ENCODE measurements around the gene CTSC.

Gene CTSC

GRCh38 chr11:88337181-88337986 is at the start of gene CTSC:
CTSC (minus strand) TSS chr11:88337736; CDS start chr11:88337672, 64 bp downstream.
- DNase-seq (ENCODE audit: low read depth): peak; percentile 89

- no peak for DNase-seq (ENCODE audit: low read depth)
Observed at GRCh38 chr11:88384669-88385005, 47.1 kb upstream of the CTSC start.

GRCh38 chr11:88384004-88384668 is 46.6 kb upstream of the CTSC start:
- DNase-seq (ENCODE audit: low read depth): no peak

GRCh38 chr11:88383447-88383846 is 45.9 kb upstream of the CTSC start:
- no peak for DNase-seq (ENCODE audit: low read depth)

- no peak for DNase-seq (ENCODE audit: low read depth)
Observed at GRCh38 chr11:88379130-88379529, 41.6 kb upstream of the CTSC start.

- no peak for DNase-seq (ENCODE audit: low read depth)
Observed at GRCh38 chr11:88378422-88379066, 41.0 kb upstream of the CTSC start.

GRCh38 chr11:88377646-88378045 is 40.1 kb upstream of the CTSC start:
- no peak for DNase-seq (ENCODE audit: low read depth)

GRCh38 chr11:88377144-88377543 is 39.6 kb upstream of the CTSC start:
- DNase-seq (ENCODE audit: low read depth): no peak

GRCh38 chr11:88375927-88376470 is 38.5 kb upstream of the CTSC start:
- no peak for DNase-seq (ENCODE audit: low read depth)

GRCh38 chr11:88370782-88371181 is 33.2 kb upstream of the CTSC start:
- DNase-seq (ENCODE audit: low read depth): no peak

GRCh38 chr11:88367310-88367709 is 29.8 kb upstream of the CTSC start:
- DNase-seq (ENCODE audit: low read depth): no peak

- DNase-seq (ENCODE audit: low read depth): no peak
Observed at GRCh38 chr11:88363648-88364065, 26.1 kb upstream of the CTSC start.

- no peak for DNase-seq (ENCODE audit: low read depth)
Observed at GRCh38 chr11:88363004-88363403, 25.5 kb upstream of the CTSC start.

- DNase-seq (ENCODE audit: low read depth): no peak
Observed at GRCh38 chr11:88360141-88360540, 22.6 kb upstream of the CTSC start.

GRCh38 chr11:88359541-88359940 is 22.0 kb upstream of the CTSC start:
- DNase-seq (ENCODE audit: low read depth): no peak

- no peak for DNase-seq (ENCODE audit: low read depth)
Observed at GRCh38 chr11:88359114-88359513, 21.6 kb upstream of the CTSC start.

GRCh38 chr11:88358040-88358431 is 20.5 kb upstream of the CTSC start:
- DNase-seq (ENCODE audit: low read depth): no peak

- DNase-seq (ENCODE audit: low read depth): no peak
Observed at GRCh38 chr11:88357323-88358039, 19.9 kb upstream of the CTSC start.

GRCh38 chr11:88355887-88356286 is 18.4 kb upstream of the CTSC start:
- no peak for DNase-seq (ENCODE audit: low read depth)

GRCh38 chr11:88354912-88355311 is 17.4 kb upstream of the CTSC start:
- no peak for DNase-seq (ENCODE audit: low read depth)

- no peak for DNase-seq (ENCODE audit: low read depth)
Observed at GRCh38 chr11:88353835-88354496, 16.4 kb upstream of the CTSC start.

GRCh38 chr11:88353386-88353785 is 15.8 kb upstream of the CTSC start:
- no peak for DNase-seq (ENCODE audit: low read depth)
